Measurements from ENCODE around the gene C1orf159.

- TF ChIP-seq POLR2AphosphoS5 (IDR thresholded peaks at IDR 0.05; ENCODE audit: insufficient read depth in 1 of 2, low read depth in 1 of 2) (no peak), CTCF (IDR thresholded peaks at IDR 0.05) (no peak), POLR2A (IDR thresholded peaks at IDR 0.05) (no peak)
Measured at GRCh38 chr1:1088029-1088800, 27.7 kb downstream of the C1orf159 start.
